Activated CD4-positive, alpha-beta T cell treated with anti-CD3 and anti-CD28 coated beads, Interleukin-2, amount 50 U/mL, for 4 hours (primary cell): ENCODE results near the gene PPP2R5A.
"Not testable (repeated sequence)": the region's sequence is repeated elsewhere in the genome, so short reads cannot be mapped to it uniquely, and the experiment has no call there.

Experiments
- DNase-seq, 2 experiments: peaks; one replicate each; pipeline ENCODE4 v3.0.0-alpha.2; 2020

Gene PPP2R5A

DNA sequence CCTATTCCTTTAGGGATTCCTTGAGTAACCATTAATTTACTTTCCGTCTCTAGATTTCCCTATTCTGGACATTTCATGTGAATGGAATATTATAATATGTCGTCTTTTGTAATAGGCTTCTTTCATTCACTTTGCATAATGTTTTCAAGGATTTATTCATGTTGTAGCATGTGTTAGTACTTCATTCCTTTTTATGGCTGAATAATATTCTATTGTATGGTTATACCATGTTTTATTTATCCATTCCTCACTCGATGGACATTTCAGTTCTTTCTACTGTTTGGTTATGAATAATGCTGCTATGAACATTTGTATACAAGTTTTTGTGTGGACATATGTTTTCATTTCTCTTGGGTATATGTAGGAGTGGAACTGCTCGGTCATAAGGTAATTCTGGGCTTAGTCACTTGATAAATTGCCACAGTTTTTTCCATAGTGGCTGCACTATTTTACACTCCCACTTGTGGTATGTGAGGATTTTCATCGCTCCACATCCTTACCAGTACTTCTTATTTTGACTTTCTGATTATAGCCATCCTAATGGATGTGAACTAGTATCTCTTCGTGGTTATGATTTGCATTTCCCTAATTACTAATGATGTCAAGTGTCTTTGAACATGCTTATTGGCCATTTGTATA is 17.7 kb downstream of the PPP2R5A start:
- no peak for DNase-seq

DNA sequence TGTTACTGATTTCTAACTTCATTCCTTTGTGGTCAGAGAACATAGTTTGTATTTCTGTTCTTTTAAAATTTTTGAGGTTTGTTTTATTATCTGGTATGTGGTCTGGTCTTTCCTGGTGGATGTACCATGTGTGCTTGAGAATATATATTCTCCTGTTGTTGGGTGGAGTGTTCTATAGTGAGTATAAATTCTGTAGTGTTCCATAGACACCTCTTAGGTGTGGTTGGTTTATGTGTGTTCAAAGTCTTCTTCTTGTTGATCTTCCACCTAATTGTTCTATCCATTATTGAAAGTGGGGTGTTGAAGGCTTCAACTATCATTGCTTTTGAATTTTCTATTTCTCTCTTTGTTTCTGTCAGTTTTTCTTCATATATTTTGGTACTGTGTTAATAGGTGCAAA is 20.1 kb downstream of the PPP2R5A start:
- DNase-seq = no peak

DNA sequence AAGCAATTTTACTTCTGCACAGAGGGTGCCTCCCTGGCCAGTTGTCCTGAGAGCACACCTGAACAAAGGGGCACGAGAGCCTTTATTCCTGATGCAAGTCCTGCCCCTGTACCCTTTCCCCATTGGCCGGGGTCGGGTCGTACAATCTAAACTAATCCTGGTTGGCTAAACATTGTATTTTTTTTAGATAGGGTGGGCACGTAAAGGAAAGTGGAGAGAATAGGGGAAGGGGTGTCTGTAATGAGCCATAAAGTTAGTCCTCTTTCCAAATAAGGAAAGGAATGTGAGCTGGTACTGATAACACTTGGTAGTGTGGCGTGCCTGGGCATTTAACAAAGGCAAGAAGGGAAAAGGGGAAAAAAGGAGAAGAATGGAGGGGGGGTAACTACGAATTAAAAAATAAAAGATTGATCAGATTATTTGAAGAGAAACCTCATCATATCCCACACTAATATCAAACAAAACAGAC is 20.8 kb downstream of the PPP2R5A start:
- not testable (repeated sequence) for DNase-seq

DNA sequence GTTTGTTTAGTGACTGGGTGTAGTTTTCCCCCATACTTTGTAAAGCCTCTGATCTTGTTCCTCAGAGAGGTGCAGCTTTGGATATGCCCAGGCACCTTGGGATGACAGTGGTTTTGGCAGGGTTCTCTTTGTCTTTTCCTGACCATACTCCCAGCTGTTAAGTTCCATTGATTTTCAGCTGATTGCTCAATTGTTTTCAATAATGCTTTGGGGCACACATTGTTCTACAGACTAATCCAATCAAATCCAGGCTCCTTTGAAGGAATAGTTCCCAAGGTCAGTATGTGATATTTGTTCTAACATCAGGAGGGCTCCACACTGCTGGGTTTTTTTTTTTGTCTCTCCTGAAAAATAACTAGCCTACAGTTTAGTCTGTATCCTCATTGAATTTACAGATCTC is 24.8 kb downstream of the PPP2R5A start:
- no peak for DNase-seq

DNA sequence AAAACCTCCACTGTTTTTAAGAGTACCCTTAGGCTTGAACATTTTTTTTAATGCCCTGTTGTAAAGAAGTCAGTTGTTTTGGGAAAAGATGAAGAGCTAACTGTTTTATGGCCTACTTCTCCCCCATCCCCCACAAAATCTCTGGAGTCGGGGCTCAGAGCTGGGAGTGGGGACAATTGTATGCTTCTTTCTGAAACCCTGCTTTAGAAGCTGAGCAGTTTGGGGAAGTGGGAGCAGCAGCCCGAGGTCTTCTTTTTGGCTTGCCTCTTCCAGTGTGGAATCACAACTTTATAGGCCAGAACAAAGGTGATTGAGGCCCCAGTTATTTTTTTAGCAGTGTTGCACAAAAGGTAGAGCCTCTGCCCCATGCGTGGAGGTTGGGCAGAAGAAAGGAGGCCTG is 25.2 kb downstream of the PPP2R5A start:
- no peak for DNase-seq

DNA sequence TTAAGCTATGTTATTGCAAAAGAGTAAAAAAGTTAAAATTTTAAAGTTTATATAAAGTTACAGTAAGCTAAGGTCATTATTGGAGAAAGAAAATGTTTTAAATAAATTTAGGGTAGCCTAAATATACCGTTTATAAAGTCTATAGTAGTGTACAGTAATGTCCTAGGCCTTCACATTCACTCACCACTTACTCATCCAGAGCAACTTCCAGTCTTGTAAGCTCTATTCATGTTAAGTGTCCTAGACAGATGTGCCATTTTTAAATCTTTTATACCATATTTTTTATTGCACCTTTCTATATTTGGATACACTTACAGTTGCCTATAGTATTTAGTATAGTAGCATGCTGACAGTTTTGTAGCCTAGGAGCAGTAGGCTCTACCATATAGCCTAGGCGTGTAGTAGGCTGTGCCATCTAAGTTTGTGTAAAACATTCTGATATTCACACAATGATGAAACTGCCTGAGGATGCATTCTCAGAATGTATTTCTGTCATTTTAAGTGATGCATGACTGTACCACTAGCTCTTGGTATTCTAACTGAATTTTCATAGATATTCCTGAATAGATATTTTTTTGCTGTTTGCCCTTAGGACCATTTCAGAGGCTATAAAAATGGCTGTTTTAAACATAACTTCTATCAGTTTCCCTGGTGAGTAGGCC is 26.8 kb downstream of the PPP2R5A start:
- no peak for DNase-seq

DNA sequence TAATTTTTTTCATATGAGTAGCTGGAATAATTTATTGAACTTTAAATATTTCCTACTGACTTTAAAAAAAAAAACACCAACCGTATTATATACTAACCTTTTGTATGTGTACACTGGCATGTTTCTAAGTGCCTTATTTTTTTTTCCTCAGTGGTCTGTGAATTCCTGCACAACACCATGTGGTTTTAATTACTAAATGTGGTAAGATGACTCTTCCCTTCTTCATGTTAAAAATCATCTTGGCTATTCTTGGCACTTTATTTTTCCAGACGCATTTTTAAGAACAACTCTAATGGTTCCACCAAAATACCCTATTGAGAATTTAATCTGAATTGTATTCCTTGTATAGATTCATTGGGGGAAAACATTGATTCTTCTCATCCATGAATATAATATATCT is 28.4 kb downstream of the PPP2R5A start:
- DNase-seq = no peak

DNA sequence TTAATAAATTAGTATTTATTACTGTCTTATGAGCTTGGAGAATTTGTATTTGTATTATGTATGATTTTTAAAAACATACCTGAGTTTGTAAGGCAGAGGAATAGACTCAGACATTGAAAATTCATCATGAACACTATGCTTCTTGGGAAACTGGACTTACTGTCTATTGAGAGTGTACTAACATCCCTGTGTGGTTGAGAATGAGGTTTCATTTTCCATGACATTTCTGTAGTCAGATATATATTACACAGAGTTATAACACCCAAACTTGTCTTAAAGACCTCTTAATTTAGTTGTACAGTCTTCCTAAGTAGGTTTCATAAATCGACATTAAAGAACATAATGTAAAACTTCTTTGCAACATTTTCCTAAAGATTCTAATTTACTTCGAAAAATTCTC is 30.0 kb downstream of the PPP2R5A start:
- DNase-seq = no peak

DNA sequence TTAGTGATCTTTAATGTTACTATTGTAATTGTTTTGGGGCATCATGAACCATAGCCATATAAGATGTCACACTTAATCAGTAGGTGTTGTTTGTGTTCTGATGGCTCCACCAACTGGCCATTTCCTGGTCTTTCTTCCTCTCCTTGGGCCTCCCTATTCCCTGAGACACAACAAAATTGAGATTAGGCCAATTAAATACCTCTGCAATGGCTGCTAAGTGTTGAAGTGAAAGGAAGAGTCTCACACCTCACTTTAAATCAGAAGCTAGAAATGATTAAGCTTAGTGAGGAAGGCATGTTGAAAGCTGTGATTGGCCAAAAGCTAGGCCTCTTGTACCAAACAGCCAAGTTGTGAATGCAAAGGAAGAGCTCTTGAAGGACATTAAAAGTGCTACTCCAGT is 30.7 kb downstream of the PPP2R5A start:
- DNase-seq = no peak

DNA sequence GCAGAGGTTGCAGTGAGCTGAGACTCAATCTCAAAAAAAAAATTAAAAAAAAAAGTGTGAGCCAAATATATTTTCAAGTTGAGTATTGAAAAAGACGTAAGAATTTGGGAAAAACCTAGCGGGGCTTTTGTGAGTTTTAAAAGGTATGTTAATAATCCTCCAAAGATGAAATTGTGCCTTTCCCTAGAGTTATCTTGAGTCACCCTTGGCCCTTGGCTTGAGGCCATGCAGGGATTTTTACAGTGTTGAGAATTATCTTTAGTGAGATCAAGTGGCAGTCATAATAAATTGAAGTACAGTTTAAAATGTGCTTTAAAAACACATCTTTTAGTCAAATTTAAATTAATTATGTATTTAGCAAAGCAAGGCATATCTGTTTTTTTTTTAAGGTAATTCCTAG is 32.7 kb downstream of the PPP2R5A start:
- no peak for DNase-seq

DNA sequence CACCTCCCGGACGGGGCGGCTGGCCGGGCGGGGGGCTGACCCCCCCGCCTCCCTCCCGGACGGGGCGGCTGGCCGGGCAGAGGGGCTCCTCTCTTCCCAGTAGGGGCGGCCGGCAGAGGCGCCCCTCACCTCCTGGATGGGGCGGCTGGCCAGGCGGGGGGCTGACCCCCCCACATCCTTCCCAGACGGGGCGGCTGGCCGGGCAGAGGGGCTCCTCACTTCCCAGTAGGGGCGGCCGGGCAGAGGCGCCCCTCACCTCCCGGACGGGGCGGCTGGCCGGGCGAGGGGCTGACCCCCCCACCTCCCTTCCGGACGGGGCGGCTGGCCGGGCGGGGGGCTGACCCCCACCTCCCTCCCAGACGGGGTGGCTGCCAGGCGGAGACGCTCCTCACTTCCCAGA is 35.8 kb downstream of the PPP2R5A start:
- DNase-seq = not testable (repeated sequence)

DNA sequence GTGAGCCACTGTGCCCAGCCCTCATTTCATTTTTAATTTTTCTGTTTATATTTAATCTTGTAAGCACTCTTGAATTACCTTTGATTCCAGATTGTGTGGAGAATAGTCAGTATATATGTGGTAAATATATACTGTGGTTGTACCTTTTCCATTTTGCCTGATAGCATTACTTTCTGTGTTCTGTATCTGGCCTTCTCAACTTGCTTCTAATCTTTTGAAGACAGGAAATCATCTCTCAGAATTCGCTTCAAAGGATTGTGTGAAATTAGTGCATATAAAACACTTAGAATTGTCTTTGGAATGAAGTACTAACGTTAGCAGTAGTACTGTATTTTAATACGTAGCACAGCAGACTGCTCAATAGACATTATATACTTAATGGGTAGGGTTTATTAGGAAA is 37.9 kb downstream of the PPP2R5A start:
- DNase-seq = no peak

DNA sequence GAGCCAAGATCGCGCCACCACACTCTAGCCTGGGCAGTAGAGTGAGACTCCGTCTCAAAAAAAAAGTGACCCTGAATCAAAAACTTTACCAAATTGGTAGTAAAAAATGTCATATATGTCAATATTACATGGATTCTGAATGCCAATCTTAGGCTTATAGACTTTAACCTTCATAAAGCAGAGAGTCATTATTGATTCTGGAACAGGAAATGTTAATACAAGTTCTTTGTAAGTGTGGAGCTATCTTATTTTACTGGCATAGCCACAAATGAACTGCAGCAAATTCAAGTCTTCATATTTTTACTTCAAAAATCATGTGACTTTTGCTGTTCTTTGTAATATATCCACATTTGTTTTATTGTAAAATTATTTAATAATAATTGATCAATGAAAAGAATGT is 41.3 kb downstream of the PPP2R5A start:
- DNase-seq = no peak

DNA sequence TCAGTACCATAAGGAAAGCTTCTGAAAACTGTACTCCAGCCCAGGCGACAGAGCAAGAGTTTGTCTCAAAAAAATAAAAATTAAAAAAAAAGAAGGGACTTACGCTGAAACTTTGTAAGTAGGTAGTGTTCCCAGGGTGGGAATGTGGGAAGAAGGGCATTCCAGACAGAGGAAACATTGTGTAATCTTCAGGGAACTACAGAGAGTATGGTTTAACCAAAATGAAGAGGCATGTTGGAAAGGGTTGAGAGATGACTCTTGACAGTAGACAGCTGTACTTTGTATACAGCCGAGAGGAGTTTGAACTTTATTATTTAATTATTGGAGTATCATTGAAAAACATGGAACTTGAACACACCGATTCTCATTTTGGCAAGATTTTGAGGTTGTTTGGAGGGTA is 43.0 kb downstream of the PPP2R5A start:
- no peak for DNase-seq

DNA sequence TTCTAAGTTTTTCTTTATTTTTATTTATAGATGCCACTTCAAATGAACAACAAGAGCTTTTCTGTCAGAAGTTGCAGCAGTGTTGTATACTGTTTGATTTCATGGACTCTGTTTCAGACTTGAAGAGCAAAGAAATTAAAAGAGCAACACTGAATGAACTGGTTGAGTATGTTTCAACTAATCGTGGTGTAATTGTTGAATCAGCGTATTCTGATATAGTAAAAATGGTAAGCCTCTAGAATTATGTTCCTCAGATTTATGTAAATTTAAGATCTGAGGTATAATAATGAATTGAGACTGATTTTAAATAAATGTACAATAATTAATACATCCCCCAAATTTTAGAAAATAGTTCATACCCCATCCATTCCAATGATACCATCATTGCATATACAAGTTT is 43.9 kb downstream of the PPP2R5A start:
- DNase-seq = no peak

DNA sequence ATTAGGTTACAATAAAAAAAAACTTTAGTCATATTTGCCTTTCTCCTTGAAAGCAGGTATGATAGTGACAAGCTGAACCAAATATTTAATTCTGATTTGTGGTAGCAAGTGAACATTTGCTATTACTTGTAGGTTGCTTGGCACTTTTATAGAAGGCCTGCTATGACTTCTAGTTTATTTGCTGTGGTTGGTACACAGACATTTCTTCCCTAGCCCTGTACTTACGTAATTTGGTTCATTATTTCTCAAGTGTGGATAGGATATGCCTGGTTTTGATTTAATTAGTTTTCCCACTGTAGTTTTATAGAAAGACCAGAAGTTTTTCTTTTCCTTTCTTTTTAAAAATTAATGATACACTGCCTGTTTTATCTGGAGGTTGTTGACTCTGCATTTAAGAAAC is 55.9 kb downstream of the PPP2R5A start:
- DNase-seq = no peak

DNA sequence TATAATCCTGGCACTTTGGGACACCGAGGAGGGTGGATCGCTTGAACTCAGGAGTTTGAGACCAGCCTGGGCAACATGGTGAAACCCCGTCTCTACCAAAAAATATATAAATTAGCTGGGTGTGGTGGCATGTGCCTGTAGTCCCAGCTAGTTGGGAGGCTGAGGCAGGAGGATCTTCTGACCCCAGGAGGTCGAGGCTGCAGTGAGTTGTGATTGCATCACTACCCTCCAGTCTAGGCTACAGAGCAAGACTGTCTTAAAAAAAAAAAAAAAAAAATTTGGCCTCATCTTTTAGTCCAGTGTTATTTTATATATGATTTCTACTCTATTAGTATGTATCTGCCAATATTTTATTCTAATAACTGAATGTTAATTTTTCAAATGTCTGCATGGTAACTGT is 59.7 kb downstream of the PPP2R5A start:
- no peak for DNase-seq

DNA sequence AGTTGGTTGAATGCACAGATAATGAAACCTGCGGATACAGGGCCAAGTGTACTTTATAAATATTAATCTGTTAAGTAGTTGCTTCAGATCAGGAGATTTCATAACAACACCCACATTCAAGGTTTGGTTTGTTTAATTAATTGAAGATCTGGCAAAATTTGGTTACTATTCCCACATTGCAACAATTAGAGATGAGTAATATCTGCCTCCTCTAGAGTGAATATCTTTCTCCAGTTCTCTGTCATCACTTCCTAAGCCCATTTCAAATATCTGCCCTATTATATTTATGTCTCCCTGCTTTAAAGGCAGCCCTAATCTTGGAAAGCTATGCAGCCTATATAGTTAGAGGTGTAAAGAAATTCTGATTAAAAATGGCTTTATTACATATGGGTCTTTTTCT is 61.4 kb downstream of the PPP2R5A start:
- DNase-seq = no peak

DNA sequence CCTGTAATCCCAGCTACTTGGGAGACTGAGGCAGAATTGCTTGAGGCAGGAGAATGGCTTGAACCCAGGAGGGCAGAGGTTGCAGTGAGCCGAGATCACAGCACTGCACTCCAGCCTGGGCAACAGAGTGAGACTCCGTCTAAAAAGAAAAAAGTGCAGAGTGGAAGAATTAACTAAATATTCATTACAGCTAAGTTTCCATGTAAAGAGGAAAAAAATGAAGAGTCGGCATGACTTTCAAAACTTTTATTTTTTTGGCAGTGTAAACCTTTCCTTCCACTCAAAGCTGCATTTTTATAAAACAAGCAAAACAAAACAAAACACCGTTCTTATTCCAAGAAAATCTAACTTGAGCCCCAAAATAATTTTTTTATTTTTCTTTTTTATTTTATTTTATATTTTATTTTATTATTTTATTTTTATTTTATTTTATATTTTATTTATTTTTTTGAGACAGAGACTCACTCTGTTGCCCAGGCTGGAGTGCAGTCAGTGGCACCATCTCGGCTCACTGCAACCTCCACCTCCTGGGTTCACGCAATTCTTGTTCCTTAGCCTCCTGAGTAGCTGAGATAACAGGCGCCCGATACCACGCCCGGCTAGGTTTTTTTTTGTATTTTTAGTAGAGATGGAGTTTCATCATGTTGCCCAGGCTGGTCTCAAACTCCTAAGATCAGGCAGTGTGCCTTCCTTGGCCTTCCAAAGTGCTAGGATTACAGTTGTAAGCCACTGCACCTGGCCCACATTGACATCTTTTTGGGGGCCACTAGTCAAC is 66.6 kb downstream of the PPP2R5A start:
- no peak for DNase-seq

DNA sequence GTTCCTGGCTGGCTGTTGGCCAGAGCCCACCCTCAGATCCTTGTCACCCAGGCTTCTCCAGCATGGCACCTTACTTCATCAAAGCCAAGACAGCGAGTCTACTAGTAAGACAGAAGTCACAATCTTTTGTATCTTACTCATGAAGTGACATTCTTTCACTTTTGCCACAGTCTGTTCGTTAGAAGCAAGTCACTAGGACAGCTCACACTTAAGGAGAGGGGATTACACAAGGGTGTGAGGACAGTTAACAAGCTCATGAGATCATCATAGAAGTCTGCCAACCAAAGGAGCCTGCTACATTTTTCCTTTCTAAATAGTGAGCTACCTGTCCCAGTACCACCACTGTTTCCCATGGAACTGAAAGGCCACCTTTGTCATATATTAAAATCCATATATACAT is 68.0 kb downstream of the PPP2R5A start:
- no peak for DNase-seq

DNA sequence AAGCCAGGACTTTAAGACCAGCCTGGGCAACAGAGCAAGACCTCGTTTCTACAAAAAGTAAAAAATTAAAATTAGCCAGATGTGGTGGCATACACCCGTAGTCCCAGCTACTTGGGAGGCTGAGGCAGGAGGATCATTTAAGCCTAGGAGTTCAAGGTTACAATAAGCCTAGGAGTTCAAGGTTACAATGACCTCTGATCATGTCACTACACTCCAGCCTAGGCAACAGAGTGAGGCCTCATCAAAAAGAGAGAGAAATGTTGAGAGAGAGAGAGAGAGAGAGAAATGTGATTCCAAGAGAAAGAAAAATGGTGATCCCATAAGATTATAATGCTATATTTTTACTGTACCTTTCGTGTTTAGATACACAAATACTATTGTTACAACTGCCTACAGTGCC is 69.3 kb downstream of the PPP2R5A start:
- DNase-seq = no peak

DNA sequence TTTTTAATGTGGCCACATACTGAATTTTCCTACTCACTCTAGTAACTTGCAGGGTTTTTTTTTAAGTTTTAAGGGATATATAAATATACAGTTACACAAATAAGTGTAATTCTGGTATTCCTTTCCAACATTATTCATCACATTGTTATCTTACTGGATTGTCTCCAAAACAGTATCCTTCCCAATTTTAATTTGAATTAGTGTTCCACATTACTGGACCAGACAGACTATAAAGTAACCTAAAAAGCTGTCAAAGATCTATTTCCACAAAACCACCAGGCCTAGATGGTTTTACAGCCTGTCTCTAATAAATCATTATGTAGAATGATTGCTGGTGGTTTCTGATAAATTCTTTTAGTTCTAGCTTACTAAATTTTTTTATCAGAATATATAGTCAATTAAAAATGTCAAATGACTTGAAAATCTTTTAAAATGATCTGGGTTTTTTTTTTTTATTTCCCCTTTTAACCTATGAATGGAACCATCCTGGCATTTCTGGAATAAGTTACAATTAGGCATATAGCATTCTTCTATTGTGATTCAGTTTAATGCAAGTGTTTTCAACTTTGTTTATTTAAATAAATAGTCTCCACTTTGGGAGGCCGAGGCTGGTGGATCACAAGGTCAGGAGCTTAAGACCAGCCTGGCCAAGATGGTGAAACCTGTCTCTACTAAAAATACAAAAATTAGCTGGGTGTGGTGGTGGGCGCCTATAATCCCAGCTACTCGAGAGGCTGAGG is 70.2 kb downstream of the PPP2R5A start:
- no peak for DNase-seq

DNA sequence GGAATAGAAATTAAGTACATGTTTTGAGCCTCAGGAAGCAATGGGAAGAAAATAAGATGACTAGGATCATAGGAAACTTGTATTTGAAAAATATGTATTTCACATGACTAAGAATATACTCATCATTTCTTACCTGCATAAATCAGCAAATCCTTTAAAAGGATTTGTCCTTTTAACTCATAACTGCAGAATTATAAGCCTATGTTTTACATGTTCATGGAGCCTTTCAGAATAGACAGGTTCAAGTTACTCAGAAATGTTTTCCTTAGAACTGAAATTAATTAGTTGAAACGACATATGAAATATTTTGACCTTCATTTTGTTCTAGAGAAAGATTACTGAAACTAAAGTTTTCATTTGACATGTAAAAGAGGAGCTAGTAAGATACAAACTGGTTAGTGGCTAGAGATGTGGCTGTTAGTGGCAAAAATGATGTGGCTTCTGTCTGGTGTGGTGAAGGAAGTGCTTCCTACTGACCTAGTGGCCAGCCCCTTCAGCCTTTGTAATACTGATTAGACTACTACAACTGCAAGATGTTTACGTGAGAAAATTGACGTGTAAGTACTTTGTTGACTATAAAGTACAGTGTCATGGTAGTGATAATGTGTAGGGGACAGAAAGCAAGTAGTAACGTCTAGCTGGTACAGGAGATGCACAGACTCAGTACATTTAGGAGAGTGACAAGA is 74.7 kb downstream of the PPP2R5A start:
- no peak for DNase-seq
